ENCODE measurements around the gene EEA1. TPM values are rescaled to one million over a fixed set of nuclear protein-coding genes. Genes with fewer than 3 reads are reported as not detected.
A peak's percentile ranks its signal among the peaks of the same experiment; 100 is the strongest.
"Not testable (repeated sequence)": the region's sequence is repeated elsewhere in the genome, so short reads cannot be mapped to it uniquely, and the experiment has no call there.

Gene EEA1
- total RNA-seq, 1 experiment from 2014 or later: 7.9 TPM

- H3K27ac ChIP-seq (ENCODE audit: low read length): no peak overlapping the region
- intact Hi-C loops (cut with micrococcal nuclease): no loop called here
- no TSS peak for BruUV-seq (replicated peaks)
- DNase-seq: no peak
- no peak overlapping the region for H3K4me2 ChIP-seq (ENCODE audit: low read length)
- H3K36me3 ChIP-seq (ENCODE audit: low read depth, low read length): no peaks in the 10 kb centered on the region
- CTCF ChIA-PET: no interaction called here
- no peak for ATAC-seq
- H3K4me1 ChIP-seq (ENCODE audit: insufficient read depth, low read length): peaks cover 5% of the 10 kb centered on the region; the same call in 1 of the 2 replicates
- no peaks in the 10 kb centered on the region for H3K27me3 ChIP-seq (ENCODE audit: low read length)
- H2AFZ ChIP-seq (ENCODE audit: low read length): no peak overlapping the region
- no peaks in the 10 kb centered on the region for H3K9me3 ChIP-seq (ENCODE audit: low read length)
- no peak for TF ChIP-seq CTCF (conservative IDR thresholded peaks at IDR 0.05; ENCODE audit: low read depth, low read length)
- TF ChIP-seq EZH2 (IDR thresholded peaks at IDR 0.05; ENCODE audit: low read length, unreplicated experiment): no peak
- TF ChIP-seq EZH2phosphoT487 (IDR thresholded peaks at IDR 0.05; ENCODE audit: borderline replicate concordance, low read length): no peak
- H3K9me2 ChIP-seq (replicated peaks; ENCODE audit: low read length): no peaks in the 10 kb centered on the region; the same call in 1 of the 2 replicates
- no peaks in the 10 kb centered on the region for H3F3A ChIP-seq (ENCODE audit: low read length, unreplicated experiment)
- no peaks in the 10 kb centered on the region for H4K20me1 ChIP-seq (ENCODE audit: low read length)
- H3K9ac ChIP-seq (ENCODE audit: low read length): no peak overlapping the region
- H3K79me2 ChIP-seq (ENCODE audit: low read length): no peaks in the 10 kb centered on the region
- H3K4me3 ChIP-seq (ENCODE audit: low read length): no peak overlapping the region
- POLR2A ChIA-PET (ENCODE audit: unreplicated experiment): no interaction called here
Measured at GRCh38 chr12:92756898-92757596, 172.0 kb downstream of the EEA1 start.

DNA sequence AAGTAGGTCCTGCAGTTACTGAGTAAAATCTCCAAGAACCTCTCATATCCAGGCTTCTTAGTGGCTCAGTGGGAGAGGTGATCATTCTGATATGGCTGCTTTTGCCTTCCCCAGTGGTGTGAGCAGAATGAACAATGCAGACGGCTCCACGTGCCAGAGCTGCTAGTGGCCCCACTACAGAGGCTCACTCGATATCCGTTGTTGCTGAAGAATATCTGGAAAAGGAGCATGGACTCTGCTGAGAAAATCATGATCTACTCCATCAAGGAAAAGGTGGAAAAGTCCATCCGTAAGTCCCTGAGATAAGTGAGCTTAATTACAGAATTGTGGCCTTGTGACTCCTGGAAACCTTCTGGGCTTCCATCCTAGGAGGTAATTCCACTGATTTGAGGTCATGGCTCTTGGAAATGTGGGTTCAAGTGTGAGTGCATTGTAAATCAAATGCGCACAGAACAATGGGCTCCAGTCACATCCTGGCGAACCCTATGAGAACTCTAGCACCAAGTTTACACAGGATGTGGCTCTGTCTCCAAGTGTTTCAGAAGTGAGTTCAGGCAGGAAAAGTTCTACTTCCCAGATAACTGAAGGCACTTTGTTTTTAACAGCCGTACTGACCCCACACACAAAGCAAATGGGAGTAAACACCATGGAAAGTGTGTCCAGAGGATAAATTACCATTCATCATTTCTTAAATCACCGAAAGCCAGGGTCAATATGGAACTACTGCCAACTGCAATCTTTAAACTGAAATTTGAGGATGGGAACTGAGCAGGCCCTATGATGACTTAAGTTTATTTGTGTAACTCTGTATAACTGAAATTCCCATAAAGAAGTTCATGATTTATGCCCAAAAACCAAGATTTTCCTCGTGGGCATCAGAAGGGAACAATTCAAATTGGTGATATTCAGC lies 174.9 kb downstream of the EEA1 start:
- no peaks in the 10 kb centered on the region for H3F3A ChIP-seq (ENCODE audit: low read length, unreplicated experiment)
- H3K27me3 ChIP-seq (ENCODE audit: low read length): no peaks in the 10 kb centered on the region
- H3K9me3 ChIP-seq (ENCODE audit: low read length): no peaks in the 10 kb centered on the region
- peak overlapping the region; percentile 29; the same call in 1 of the 2 replicates for H3K9ac ChIP-seq (ENCODE audit: low read length)
- H4K20me1 ChIP-seq (ENCODE audit: low read length): no peaks in the 10 kb centered on the region
- no peak overlapping the region for H3K4me2 ChIP-seq (ENCODE audit: low read length)
- ATAC-seq (peak; percentile 67), DNase-seq (peak; percentile 8)
- no peaks in the 10 kb centered on the region; the same call in 1 of the 2 replicates for H3K9me2 ChIP-seq (replicated peaks; ENCODE audit: low read length)
- intact Hi-C loops (cut with micrococcal nuclease): no loop called here
- TF ChIP-seq CTCF (conservative IDR thresholded peaks at IDR 0.05; ENCODE audit: low read depth, low read length) (no peak), EZH2 (IDR thresholded peaks at IDR 0.05; ENCODE audit: low read length, unreplicated experiment) (no peak), EZH2phosphoT487 (IDR thresholded peaks at IDR 0.05; ENCODE audit: borderline replicate concordance, low read length) (no peak)
- H2AFZ ChIP-seq (ENCODE audit: low read length): no peak overlapping the region
- H3K36me3 ChIP-seq (ENCODE audit: low read depth, low read length): no peaks in the 10 kb centered on the region
- H3K27ac ChIP-seq (ENCODE audit: low read length): peak overlapping the region; percentile 65
- CTCF ChIA-PET: no interaction called here
- H3K4me3 ChIP-seq (ENCODE audit: low read length): no peak overlapping the region
- H3K4me1 ChIP-seq (ENCODE audit: insufficient read depth, low read length): no peaks in the 10 kb centered on the region
- POLR2A ChIA-PET (ENCODE audit: unreplicated experiment): interaction anchor here (0.6 kb wide), 1 partner anchor 527 kb away, joined by 4 read pairs; no protein-coding TSS in a partner anchor
- no peaks in the 10 kb centered on the region for H3K79me2 ChIP-seq (ENCODE audit: low read length)
- no TSS peak for BruUV-seq (replicated peaks)

- H3K79me2 ChIP-seq (ENCODE audit: low read length); H3K36me3 ChIP-seq (ENCODE audit: low read depth, low read length); H3K4me2 ChIP-seq (ENCODE audit: low read length); CTCF ChIA-PET; H3K27ac ChIP-seq (ENCODE audit: low read length); H2AFZ ChIP-seq (ENCODE audit: low read length); H3K4me3 ChIP-seq (ENCODE audit: low read length); H3K27me3 ChIP-seq (ENCODE audit: low read length); H3K9me2 ChIP-seq (replicated peaks; ENCODE audit: low read length); POLR2A ChIA-PET (ENCODE audit: unreplicated experiment); H3K9me3 ChIP-seq (ENCODE audit: low read length); H3F3A ChIP-seq (ENCODE audit: low read length, unreplicated experiment); BruUV-seq (replicated peaks); H4K20me1 ChIP-seq (ENCODE audit: low read length); H3K9ac ChIP-seq (ENCODE audit: low read length); intact Hi-C loops (cut with micrococcal nuclease); ATAC-seq; DNase-seq: not testable (repeated sequence)
- peaks cover 25% of the 10 kb centered on the region for H3K4me1 ChIP-seq (ENCODE audit: insufficient read depth, low read length)
Measured at GRCh38 chr12:92749691-92750090, 179.4 kb downstream of the EEA1 start.

Measured in PC-3 (cell line).